NCI-H82 (cell line): ENCODE results near the gene ZNF24.

ENCODE experiments used
- DNase-seq: peaks from one replicate; lab custom pipeline; 2025; lab: John Stamatoyannopoulos, UW

ZNF24 gene

DNA sequence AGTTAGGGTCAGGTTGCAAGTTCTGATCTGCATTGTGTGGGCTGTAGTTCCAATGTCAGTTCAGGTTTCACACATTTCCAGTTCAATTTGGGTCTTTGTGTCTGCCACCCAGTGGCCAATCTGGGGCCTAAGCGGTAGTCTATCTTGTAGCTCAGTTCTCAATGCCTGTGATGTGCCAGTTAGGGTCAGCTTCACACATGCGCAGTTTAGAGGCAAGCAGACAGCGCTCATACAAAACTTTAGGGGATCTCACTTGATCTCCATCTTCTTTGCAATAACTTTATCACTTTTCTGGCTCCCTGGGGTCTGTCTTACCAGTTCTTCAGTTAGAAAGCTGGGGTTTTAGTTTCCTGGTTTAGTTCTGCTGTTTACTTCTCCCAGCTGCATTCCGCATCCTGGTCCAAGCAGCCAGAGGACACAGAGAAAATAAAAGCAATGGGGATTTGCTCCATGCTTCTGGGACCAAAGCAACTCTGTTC, 11.0 kb upstream of the ZNF24 start:
- peak; percentile 64 for DNase-seq

- no peak for DNase-seq
Measured at GRCh38 chr18:35352778-35353177, 8.6 kb upstream of the ZNF24 start.

DNA sequence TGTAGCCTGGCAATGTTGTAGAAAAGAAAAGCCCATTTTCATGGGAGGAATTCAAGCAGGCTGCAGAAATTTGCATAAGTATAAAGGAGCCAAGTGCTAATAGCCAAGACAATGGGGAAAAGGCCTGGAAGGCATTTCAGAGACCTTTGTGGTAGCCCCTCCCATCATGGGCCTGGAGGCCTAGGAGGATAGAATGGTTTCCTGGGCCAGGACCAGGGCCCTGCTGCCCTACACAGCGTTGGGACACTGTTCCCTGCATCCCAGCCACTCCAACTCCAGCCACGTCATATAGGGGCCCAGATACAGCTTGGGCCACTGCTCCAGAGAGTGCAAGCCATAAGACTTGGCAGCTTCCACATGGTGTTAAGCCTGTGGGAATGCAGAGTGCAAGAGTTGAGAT, 8.1 kb upstream of the ZNF24 start:
- no peak for DNase-seq

- DNase-seq, result no peak
Measured at GRCh38 chr18:35348001-35348400, 3.8 kb upstream of the ZNF24 start.

DNA sequence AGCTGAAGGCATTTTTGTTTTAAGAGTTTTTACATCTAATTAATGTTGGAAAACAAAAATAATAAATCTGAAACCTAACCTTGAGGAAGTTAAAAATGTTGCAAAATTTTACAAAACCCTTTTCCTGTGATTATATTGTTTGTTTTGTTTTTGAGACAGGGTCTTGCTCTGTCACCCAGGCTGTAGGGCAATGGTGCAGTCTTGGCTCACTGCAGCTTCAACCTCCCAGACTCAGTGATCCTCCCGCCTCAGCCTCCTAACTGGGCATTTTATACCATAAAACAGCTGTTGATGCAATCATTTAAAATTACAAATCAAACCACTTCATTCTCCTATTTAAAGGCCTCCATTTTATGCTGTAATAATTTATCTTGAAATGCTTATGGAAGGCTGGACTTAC, 1.7 kb upstream of the ZNF24 start:
- no peak for DNase-seq

GRCh38 chr18:35345460-35345921, 1.3 kb upstream of the ZNF24 start:
- DNase-seq, result no peak

DNA sequence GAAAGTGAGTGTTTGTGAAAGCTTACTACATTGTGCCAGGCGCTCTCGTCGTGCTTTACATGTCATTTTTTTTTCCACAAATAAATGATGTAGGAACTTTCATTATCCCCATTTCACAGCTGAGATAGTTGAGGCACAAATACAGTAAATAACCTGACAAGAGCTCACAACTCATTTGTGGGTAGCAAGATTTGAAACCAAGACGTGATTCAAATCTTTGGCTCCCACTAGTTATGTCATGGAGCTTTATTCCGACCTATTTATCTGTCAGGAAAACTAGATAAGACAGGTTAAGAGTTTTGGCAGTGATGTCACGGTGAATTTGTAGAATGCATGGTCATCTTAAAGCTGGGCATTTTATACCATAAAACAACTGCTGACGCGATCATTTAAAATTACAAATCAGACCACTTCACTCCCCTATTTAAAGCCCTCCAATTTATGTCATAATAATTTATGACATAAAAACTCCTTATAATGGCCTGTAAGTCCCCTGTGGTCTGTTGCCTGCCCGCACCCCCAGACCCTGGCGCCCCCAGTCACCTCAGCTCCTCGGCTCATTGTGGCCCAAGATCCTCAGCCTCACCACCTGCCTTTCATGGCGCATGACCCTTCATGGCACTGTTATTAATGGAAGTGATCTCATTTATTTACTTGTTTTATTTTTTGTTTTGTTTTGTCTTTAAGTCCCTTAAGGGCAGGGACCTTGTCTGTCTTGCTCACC, 678 bp upstream of the ZNF24 start:
- no peak for DNase-seq

DNA sequence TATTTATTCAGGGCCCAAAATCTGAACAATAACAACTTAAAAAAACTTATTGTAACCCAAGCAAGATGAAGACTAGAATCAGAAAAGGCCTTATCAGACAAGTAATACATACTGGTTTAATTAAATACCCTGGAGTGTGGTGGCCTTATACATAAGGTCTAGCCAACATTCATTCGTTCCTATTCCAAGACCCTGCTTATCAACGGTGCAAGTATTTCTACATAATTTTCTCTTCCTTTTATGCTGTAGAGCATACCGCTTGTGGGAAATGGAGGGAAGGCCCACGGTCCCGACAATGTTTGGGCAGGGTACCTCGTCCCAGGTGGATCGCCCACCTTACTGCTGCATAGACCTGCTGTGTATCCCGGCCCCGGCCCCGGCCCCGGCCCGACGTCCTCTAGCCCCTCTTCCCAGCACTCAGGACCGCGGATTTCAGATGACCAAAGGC, 708 bp downstream of the ZNF24 start:
- peak; percentile 28 for DNase-seq

DNA sequence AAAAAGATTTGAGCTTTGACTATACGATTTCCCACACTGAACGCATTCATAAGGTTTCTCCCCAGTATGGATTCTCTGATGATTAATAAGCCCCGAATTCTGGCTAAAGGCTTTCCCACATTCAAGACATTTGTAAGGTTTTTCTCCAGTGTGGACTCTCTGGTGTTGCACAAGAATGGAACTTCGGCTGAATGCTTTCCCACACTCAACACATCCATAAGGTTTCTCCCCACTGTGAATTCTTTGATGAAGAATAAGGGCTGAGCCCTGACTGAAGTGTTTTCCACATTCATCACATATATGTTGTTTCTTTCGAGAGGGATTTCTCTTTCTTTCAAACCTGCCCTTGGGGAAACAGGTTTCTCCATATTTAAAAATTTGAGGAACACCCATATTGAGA, 6.9 kb downstream of the ZNF24 start:
- no peak for DNase-seq

GRCh38 chr18:35335866-35336265, 8.4 kb downstream of the ZNF24 start:
- no peak for DNase-seq

- DNase-seq, result no peak
Measured at GRCh38 chr18:35334821-35335220, 9.4 kb downstream of the ZNF24 start.

DNA sequence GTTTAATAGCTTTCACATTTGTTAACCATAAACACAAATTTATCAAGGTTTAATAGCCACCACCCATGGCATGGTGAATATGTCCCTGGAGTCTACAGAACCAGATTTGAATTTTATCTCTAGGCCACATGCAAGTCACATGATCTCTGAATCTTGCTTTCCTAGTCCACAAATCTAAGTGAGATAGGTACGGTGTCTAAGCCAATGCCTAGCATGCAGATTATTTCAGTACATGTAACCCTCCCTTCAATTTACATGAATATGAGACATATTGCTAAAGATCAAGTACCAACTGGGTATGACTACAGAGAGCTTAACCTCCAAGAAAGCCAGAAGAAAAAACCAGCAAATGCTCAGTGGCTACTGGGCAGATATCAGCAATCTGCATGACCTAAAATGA, 10.0 kb downstream of the ZNF24 start:
- DNase-seq, result no peak

DNA sequence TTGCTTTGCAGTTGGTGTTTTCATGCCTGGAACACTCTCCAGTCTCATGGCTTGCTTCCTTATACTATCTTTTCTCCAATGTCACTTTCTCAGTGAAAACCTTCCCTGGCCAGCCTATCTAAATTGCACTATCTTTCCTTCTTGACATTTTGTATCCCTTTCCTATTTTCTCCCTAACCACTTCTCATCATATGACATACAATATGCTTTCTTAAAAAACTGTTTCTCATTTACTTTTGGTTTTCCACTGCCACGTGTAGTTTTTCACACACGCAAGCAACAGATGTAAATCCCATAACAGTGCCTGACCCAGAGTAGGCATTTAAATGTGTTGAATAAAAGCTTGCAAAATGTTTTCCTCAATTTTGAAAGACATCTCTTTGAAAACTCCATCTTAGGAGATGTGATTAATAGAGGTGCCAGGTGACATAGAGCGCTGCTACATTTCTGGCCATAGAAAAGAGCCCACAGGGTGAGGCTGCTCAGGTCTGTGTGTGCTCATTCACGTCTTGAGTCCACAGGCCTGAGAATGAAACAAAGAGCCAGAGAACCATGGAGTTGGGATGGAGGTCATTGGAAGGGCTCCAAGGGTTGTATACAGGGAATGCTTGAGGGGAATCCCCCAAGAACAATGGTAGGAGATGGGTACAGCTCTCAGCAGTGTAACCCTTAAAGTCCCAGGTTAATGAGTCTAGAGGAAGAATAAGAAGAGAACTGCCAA, 12.7 kb downstream of the ZNF24 start:
- DNase-seq, result no peak

DNA sequence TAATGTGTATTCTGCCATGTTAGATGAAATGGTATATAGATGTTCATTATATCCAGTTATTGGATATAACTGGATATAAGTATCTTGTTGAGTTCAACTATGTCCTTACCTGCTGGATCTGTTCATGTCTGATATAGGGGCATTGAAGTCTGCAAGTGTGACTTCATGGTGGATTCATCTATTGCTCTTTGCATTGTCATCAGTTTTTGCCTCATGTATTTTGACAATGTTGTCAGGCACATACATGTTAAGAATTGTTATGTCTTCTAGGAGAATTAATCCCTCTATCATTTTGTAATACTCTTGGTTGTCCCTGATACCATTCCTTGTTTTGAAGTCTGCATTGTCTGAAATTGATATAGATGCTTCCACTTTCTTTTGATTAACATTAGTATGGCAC, 15.4 kb downstream of the ZNF24 start:
- no peak for DNase-seq

GRCh38 chr18:35326695-35327387, 17.4 kb downstream of the ZNF24 start:
- DNase-seq, result no peak

DNA sequence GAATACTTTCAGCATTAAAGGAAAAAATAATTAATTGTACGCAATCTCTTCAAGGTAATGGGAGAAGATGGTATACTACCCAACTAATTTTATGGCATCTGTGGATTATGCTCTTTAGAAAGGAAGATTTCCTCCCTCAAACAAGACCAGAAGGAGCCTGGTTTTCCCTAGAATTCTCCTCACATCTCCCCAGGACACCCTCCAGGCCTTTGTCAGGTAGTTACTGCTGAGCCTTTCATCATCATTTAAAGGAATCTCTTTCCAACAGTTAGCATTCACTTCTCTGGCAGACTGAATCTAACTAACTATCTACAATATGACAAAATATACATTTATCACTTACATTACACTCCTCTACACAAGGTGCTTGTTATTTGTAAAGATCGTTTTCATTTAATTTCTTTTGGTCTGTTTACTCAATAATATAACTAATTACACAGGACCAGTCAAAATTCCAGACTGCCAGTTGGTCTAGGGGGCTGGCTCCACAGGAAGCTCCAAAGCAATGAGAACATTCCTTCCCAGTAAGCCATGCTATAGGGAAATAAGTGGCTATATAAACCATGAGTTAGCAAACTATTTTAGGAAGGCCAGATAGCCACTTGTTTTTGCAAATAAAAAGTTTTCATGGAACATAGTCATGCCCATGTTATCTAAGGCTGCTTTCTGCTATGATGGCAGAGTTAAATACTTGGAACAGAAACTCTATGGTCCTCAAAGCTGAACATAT, 19.1 kb downstream of the ZNF24 start:
- no peak for DNase-seq

- DNase-seq, result no peak
Measured at GRCh38 chr18:35322486-35323458, 21.4 kb downstream of the ZNF24 start.

DNA sequence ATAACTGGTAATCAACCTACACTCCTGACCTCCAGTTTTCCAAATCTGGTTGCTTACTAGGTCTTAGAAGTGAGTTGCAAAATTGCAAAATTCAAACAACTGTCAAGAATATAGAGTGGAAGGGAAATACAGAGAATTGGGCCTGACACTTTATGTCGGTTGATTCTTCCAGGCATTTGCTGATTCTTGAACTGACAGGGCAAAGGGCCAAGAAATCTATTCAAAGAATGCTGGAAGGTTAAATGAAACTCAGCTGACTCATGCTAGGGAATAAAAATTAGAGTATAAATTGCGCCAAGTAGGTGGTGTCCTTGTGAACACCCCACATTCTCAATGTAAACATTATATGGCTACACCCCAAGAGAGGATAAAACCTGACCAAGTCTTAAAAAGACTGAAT, 32.7 kb downstream of the ZNF24 start:
- no peak for DNase-seq

GRCh38 chr18:35306588-35307250, 37.5 kb downstream of the ZNF24 start:
- DNase-seq, result no peak

GRCh38 chr18:35303610-35304009, 40.6 kb downstream of the ZNF24 start:
- no peak for DNase-seq
